Mesodermal cell (in vitro differentiated cells): ENCODE data around the gene CEP162.
"Not testable (repeated sequence)": the region's sequence is repeated elsewhere in the genome, so short reads cannot be mapped to it uniquely, and the experiment has no call there.

Experiments
- H3K27ac ChIP-seq: 2 replicates; pipeline ENCODE4 v1.7.0; 2013; ENCODE audit warnings: mild to moderate bottlenecking, low read depth, low read length, moderate library complexity; ENCODE audit not compliant: severe bottlenecking
- H3K36me3 ChIP-seq: 2 replicates; pipeline ENCODE4 v1.7.1; 2013; ENCODE audit warnings: mild to moderate bottlenecking, low read length, moderate library complexity; ENCODE audit not compliant: control insufficient read depth, insufficient read depth
- H3K4me1 ChIP-seq: one replicate; pipeline ENCODE4 v1.7.1; 2013; ENCODE audit warnings: mild to moderate bottlenecking, low read length; ENCODE audit not compliant: insufficient read depth, control insufficient read depth, poor library complexity, severe bottlenecking
- H3K4me3 ChIP-seq: 2 replicates; pipeline ENCODE4 v1.7.0; 2013; ENCODE audit warnings: low read length, control low read depth, mild to moderate bottlenecking; ENCODE audit not compliant: insufficient read depth, poor library complexity, severe bottlenecking; ENCODE audit errors: extremely low read depth
- H3K9me3 ChIP-seq: 2 replicates; pipeline ENCODE4 v1.7.1; 2013; ENCODE audit warnings: mild to moderate bottlenecking, low read length, moderate library complexity; ENCODE audit not compliant: control insufficient read depth
- WGBS, 2 experiments: methylation state at CpG; one replicate each; pipeline ENCODE4 v1.1.5; 2013; ENCODE audit warnings: missing lambda C conversion rate in 2 of 2; ENCODE audit not compliant: insufficient coverage in 2 of 2; 5-methylcytosine and 5-hydroxymethylcytosine counted together

CEP162 gene

DNA sequence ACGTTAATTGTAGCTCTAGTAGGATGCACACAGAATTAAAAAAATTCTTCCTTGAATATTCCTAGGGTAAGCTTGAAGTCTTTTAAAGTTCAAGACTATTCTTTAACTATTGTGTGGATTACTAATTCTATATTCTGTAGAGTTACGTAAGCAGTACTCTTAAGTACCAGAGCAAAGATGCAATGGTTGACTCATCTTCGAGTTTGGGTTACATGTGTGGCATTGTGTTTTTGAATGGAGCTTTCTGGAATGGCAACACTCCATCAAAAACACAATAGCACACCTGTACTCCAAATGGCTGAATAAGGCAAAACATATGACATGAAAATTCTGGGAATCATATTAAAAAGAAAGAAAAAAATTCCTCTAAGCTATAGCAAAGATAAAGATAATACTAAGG lies 33.5 kb upstream of the CEP162 start:
- Histone ChIP-seq H3K27ac (no peak overlapping the region), H3K4me3 (no peak overlapping the region), H3K4me1 (peaks cover 12% of the 10 kb centered on the region), H3K36me3 (no peaks in the 10 kb centered on the region), H3K9me3 (no peaks in the 10 kb centered on the region)
- WGBS, 2 experiments = no CpG with 5 or more reads among the region's 3 CpGs

GRCh38 chr6:84260196-84260595 lies 32.8 kb upstream of the CEP162 start:
- H3K4me1 ChIP-seq = peaks cover 12% of the 10 kb centered on the region
- 76 to 90% methylated on average over 4 of the region's 4 CpGs for WGBS, 2 experiments
- H3K36me3 ChIP-seq = no peaks in the 10 kb centered on the region
- H3K27ac ChIP-seq = no peak overlapping the region
- no peak overlapping the region for H3K4me3 ChIP-seq
- H3K9me3 ChIP-seq = no peaks in the 10 kb centered on the region

DNA sequence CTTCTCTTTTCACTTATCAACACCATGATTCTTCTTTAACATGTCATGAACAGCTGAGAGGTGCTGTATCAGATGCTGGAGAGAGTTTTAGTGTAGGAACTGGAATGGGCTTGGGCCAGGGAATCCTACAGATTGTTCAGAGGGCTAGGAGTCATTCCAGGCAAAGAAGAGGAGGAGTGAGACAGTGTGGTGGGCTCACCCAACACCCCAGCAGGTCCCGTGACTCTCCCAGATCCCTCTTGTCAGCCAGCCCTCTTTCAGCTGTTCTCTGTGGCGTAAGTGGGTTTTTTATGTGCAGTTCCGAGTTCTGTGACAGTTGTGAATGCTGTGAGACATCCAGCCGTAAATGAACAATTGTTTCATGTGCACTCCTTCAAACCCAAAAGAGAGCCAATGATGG lies 31.4 kb upstream of the CEP162 start:
- Histone ChIP-seq H3K27ac (no peak overlapping the region), H3K36me3 (no peaks in the 10 kb centered on the region), H3K4me3 (no peak overlapping the region), H3K4me1 (peaks cover 12% of the 10 kb centered on the region), H3K9me3 (no peaks in the 10 kb centered on the region)
- 88 to 92% methylated on average over 2 to 3 of the region's 4 CpGs for WGBS, 2 experiments

DNA sequence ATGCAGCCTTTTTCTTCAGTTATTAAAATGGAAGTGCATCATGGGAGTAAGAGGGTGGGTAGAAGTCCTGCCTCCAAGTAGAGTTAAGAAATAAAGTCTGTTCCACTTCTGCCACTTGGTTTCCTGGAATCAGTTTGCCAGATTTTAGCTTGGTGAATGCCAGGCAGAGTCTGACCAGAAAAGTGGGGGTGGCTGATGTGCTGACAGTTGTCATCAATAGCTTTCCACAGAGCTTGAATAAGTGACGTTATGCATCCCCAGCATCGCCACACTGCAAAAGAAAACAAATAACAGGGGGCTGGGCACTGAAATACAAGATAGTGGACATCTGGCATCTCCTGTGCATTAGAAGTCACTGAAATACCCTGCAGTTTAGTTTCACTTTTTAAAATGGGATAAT lies 30.8 kb upstream of the CEP162 start:
- Histone ChIP-seq H3K36me3 (no peaks in the 10 kb centered on the region), H3K27ac (no peak overlapping the region), H3K9me3 (no peaks in the 10 kb centered on the region), H3K4me3 (no peak overlapping the region), H3K4me1 (peaks cover 12% of the 10 kb centered on the region)
- no CpG with 5 or more reads among the region's 2 CpGs for WGBS, 2 experiments

GRCh38 chr6:84255641-84256040 lies 28.2 kb upstream of the CEP162 start:
- Histone ChIP-seq H3K4me1 (peaks cover 12% of the 10 kb centered on the region), H3K9me3 (no peaks in the 10 kb centered on the region), H3K36me3 (no peaks in the 10 kb centered on the region), H3K27ac (no peak overlapping the region), H3K4me3 (no peak overlapping the region)

DNA sequence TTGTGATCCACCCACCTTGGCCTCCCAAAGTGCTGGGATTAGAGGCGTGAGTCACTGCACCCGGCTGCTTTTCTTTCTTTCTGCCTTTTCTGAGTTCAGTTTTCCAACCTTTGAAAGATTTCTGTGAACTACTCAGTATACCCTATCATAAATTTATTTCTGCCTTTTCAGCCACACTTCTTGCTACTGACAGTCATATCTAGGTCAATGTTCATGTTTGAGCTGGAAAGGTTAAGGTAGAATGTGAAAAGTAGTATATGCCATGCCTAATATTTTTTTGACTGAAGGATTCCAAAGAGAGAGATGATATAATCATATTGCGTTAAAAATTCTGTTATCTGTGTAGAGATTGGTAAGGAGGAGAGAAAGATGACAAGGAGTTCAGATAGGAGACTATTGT lies 25.9 kb upstream of the CEP162 start:
- H3K36me3 ChIP-seq = no peaks in the 10 kb centered on the region
- H3K4me1 ChIP-seq = peaks cover 10% of the 10 kb centered on the region
- H3K4me3 ChIP-seq = no peak overlapping the region
- no peaks in the 10 kb centered on the region for H3K9me3 ChIP-seq
- 88 to 97% methylated on average over 3 of the region's 3 CpGs for WGBS, 2 experiments
- H3K27ac ChIP-seq = no peak overlapping the region

GRCh38 chr6:84251891-84252539 lies 24.6 kb upstream of the CEP162 start:
- WGBS, 2 experiments = 86 to 100% methylated on average over 2 to 3 of the region's 4 CpGs
- H3K27ac ChIP-seq = no peak overlapping the region
- no peaks in the 10 kb centered on the region for H3K4me1 ChIP-seq
- H3K4me3 ChIP-seq = no peak overlapping the region
- H3K9me3 ChIP-seq = no peaks in the 10 kb centered on the region
- H3K36me3 ChIP-seq = no peaks in the 10 kb centered on the region

GRCh38 chr6:84249724-84250123 lies 22.3 kb upstream of the CEP162 start:
- no peaks in the 10 kb centered on the region for H3K9me3 ChIP-seq
- WGBS, 2 experiments = 90 to 100% methylated on average over 1 to 2 of the region's 3 CpGs
- H3K4me3 ChIP-seq = no peak overlapping the region
- no peaks in the 10 kb centered on the region for H3K4me1 ChIP-seq
- H3K27ac ChIP-seq = no peak overlapping the region
- no peaks in the 10 kb centered on the region for H3K36me3 ChIP-seq

DNA sequence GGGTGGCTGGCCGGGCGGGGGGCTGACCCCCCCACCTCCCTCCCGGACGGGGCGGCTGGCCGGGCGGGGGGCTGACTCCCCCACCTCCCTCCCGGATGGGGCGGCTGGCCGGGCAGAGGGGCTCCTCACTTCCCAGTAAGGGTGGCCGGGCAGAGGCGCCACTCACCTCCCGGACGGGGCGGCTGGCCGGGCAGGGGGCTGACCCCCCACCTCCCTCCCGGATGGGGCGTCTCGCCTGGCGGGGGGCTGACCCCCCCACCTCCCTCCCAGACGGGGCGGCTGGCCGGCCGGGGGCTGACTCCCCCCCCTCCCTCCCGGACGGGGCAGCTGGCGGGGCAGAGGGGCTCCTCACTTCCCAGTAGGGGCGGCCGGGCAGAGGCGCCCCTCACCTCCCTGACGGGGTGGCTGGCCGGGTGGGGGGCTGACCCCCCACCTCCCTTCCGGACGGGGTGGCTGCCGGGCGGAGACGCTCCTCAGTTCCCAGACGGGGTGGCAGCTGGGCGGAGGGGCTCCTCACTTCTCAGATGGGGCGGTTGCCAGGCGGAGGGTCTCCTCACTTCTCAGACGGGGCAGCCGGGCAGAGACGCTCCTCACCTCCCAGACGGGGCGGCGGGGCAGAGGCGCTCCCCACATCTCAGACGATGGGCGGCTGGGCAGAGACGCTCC lies 17.1 kb upstream of the CEP162 start:
- not testable (repeated sequence) for H3K4me1 ChIP-seq, H3K27ac ChIP-seq, H3K9me3 ChIP-seq, H3K36me3 ChIP-seq, H3K4me3 ChIP-seq
- WGBS, 2 experiments = 88% methylated on average over 10 of the region's 51 CpGs; no CpG with 5 or more reads in 1 of the 2 experiments

- WGBS, 2 experiments = no CpG with 5 or more reads among the region's 1 CpG
- Histone ChIP-seq H3K4me1 (no peaks in the 10 kb centered on the region), H3K9me3 (no peaks in the 10 kb centered on the region), H3K27ac (no peak overlapping the region), H3K4me3 (no peak overlapping the region), H3K36me3 (no peaks in the 10 kb centered on the region)
Measured at GRCh38 chr6:84243240-84243639, 15.8 kb upstream of the CEP162 start.

DNA sequence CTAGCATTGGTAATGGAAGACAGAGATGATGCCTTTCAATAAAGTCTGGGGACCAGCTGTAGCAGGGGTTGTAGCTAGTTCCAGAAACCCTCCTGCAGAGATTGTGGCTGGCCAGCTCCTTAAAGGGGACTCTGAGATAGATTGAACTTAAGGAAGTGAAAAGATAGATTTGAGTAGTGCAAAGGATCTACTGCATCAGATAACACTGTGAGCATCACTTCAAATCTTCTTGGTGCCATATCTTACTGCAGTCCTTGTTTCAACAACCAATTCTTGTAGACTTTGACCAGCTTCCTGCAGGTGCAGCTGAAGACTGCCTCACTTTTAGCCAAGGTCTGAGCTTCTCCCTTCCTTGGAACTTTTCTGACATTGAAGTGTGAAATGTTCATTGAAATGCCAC lies 14.8 kb upstream of the CEP162 start:
- Histone ChIP-seq H3K4me1 (no peaks in the 10 kb centered on the region), H3K36me3 (no peaks in the 10 kb centered on the region), H3K9me3 (no peaks in the 10 kb centered on the region), H3K27ac (no peak overlapping the region), H3K4me3 (no peak overlapping the region)
